K562 (cell line): Measurements from ENCODE around the gene NSUN6. TPM values are rescaled to one million over a fixed set of nuclear protein-coding genes. Genes with fewer than 3 reads are reported as not detected.

Experiments used
- ATAC-seq: fragments of 200-7000 bp; cut with Tn5 transposase; 3 replicates; pipeline ENCODE4 v1.9.1; 2020; ENCODE audit warnings: moderate library complexity
- BruUV-seq: library from RNA; stranded (reverse); fragments of 400-500 nt; replicated peaks from 2 replicates; lab custom pipeline; 2021; lab: Mats Ljungman, UMichigan
- CTCF ChIA-PET: fragments of 300-600 bp; formaldehyde crosslinking; extraction: SDS; loops from one replicate; lab custom pipeline; 2021; ENCODE audit warnings: low intra/inter-chr PET ratio; lab: Yijun Ruan, JAX
- POLR2A ChIA-PET: fragments of 300-600, 350-650 bp; sonication (Branson Sonifier 250); formaldehyde crosslinking; extraction: SDS; loops from one replicate; lab custom pipeline; 2021; ENCODE audit warnings: antibody characterized with exemption, inconsistent platforms; lab: Yijun Ruan, JAX
- DNase-seq, 4 experiments: peaks; one replicate each; pipeline versions ENCODE4 v3.0.0 to v3.0.0-alpha.2; 2011 to 2018; ENCODE audit warnings: low spot score in 3 of 4, mixed read lengths in 3 of 4; ENCODE audit errors: extremely low read depth in 1 of 4
- FAIRE-seq: peaks from 2 replicates; lab custom pipeline; 2011; peaks lifted over from hg19 to GRCh38; lab: Jason Lieb, UNC
- H2AFZ ChIP-seq: 2 replicates; pipeline ENCODE4 v1.6.0; 2011; ENCODE audit warnings: low read depth, low read length, control low read depth, inconsistent platforms
- H3K27ac ChIP-seq: fragments of 200-600 bp; 3 replicates; pipeline ENCODE4 v1.8.0; 2011; ENCODE audit warnings: low read depth, mild to moderate bottlenecking, control low read depth, inconsistent platforms, low read length, moderate library complexity, mixed read lengths; ENCODE audit errors: extremely low read depth
- H3K27me3 ChIP-seq, 2 experiments: fragments of 300-600 bp in 1 of 2; 2 replicates in 1 of 2; 3 replicates in 1 of 2; pipeline versions ENCODE4 v1.6.0 to v1.8.0; 2011; ENCODE audit warnings: inconsistent platforms in 2 of 2, low read length in 2 of 2, mild to moderate bottlenecking in 1 of 2, mixed read lengths in 1 of 2, moderate library complexity in 1 of 2; ENCODE audit not compliant: control insufficient read depth in 2 of 2, insufficient read depth in 2 of 2
- H3K36me3 ChIP-seq: fragments of 300-600 bp; 3 replicates; pipeline ENCODE4 v1.8.0; 2011; ENCODE audit warnings: mild to moderate bottlenecking, low read length, inconsistent platforms; ENCODE audit not compliant: control insufficient read depth, insufficient read depth
- H3K4me1 ChIP-seq, 2 experiments: fragments of 200-600 bp in 1 of 2; replicated peaks in 1 of 2; 2 replicates in 1 of 2; 3 replicates in 1 of 2; pipeline versions ENCODE4 v1.5.1 to v1.8.0; 2011; ENCODE audit warnings: inconsistent platforms in 2 of 2, low read length in 2 of 2, mild to moderate bottlenecking in 1 of 2, mixed read lengths in 1 of 2, moderate library complexity in 1 of 2; ENCODE audit not compliant: control insufficient read depth in 2 of 2, insufficient read depth in 2 of 2
- H3K4me2 ChIP-seq: 2 replicates; pipeline ENCODE4 v1.6.1; 2011; ENCODE audit warnings: low read length, control low read depth, inconsistent platforms, mixed read lengths; ENCODE audit not compliant: insufficient read depth
- H3K4me3 ChIP-seq: fragments of 200-600 bp; sonication (generic), shearing (Covaris generic); 2 replicates; pipeline ENCODE4 v1.5.1; 2016; ENCODE audit warnings: control low read depth, inconsistent platforms
- H3K79me2 ChIP-seq: fragments of 200-600 bp; 3 replicates; pipeline ENCODE4 v1.8.0; 2011; ENCODE audit warnings: low read length, inconsistent platforms; ENCODE audit not compliant: control insufficient read depth, insufficient read depth
- H3K9ac ChIP-seq, 2 experiments: 2 replicates each; pipeline versions ENCODE4 v1.6.0 to v1.6.1; 2011; ENCODE audit warnings: low read depth in 2 of 2, low read length in 2 of 2, control low read depth in 1 of 2, inconsistent platforms in 1 of 2, mild to moderate bottlenecking in 1 of 2, mixed read lengths in 1 of 2; ENCODE audit not compliant: insufficient read depth in 1 of 2
- H3K9me1 ChIP-seq: one replicate; pipeline ENCODE4 v1.6.0; 2011; ENCODE audit warnings: inconsistent platforms, mild to moderate bottlenecking, low read length, moderate library complexity; ENCODE audit not compliant: control insufficient read depth, insufficient read depth
- H3K9me3 ChIP-seq: replicated peaks from 2 replicates; pipeline ENCODE4 v1.5.1; 2011; ENCODE audit warnings: low read depth, low read length, inconsistent platforms; ENCODE audit not compliant: control insufficient read depth, insufficient read depth
- H4K20me1 ChIP-seq: replicated peaks from 2 replicates; pipeline ENCODE4 v1.6.1; 2011; ENCODE audit warnings: low read length, inconsistent platforms, mixed read lengths; ENCODE audit not compliant: control insufficient read depth, insufficient read depth
- CCNT2 ChIP-seq: IDR thresholded peaks from 2 replicates; pipeline ENCODE4 v1.6.1; 2011; ENCODE audit warnings: borderline replicate concordance, low read depth, mild to moderate bottlenecking, moderate library complexity, mixed read lengths, low read length; ENCODE audit not compliant: insufficient read length; ENCODE audit errors: extremely low read depth
- MYNN ChIP-seq, 2 experiments: sonication (generic); formaldehyde crosslinking in 1 of 2; IDR thresholded peaks; 2 replicates each; pipeline versions ENCODE4 v1.5.0 to v1.6.1; 2016 to 2020; ENCODE audit warnings: antibody characterized with exemption in 1 of 2, missing genetic modification reagents in 1 of 2
- NELFE ChIP-seq: IDR thresholded peaks from 2 replicates; pipeline ENCODE4 v1.6.1; 2011; ENCODE audit warnings: mild to moderate bottlenecking; ENCODE audit not compliant: insufficient read depth, insufficient read length
- TCFL5 ChIP-seq: fragments of 250-450 bp; sonication (Bioruptor Pico); conservative IDR thresholded peaks from 2 replicates; pipeline ENCODE4 v1.6.1; 2021; ENCODE audit warnings: mild to moderate bottlenecking, moderate library complexity, matching md5 sums
- TRIM24 ChIP-seq, 2 experiments: fragments of 450-650 bp; IDR thresholded peaks; 2 replicates each; pipeline ENCODE4 v1.6.1; 2016
- USF1 ChIP-seq: sonication (generic); formaldehyde crosslinking; IDR thresholded peaks from 2 replicates; pipeline ENCODE4 v1.9.0; 2022; ENCODE audit warnings: mild to moderate bottlenecking, missing genetic modification reagents
- XRCC5 ChIP-seq: fragments of 200-400 bp; formaldehyde crosslinking; IDR thresholded peaks from 2 replicates; pipeline ENCODE4 v1.6.1; 2017; ENCODE audit warnings: low read depth, mild to moderate bottlenecking, low read length
- ZBTB43 ChIP-seq: sonication (generic); formaldehyde crosslinking; IDR thresholded peaks from 2 replicates; pipeline ENCODE4 v1.8.0; 2023; ENCODE audit warnings: mild to moderate bottlenecking, missing genetic modification reagents
- ZNF609 ChIP-seq: sonication (generic); formaldehyde crosslinking; IDR thresholded peaks from 2 replicates; pipeline ENCODE4 v1.8.1; 2023; ENCODE audit warnings: missing genetic modification reagents, mild to moderate bottlenecking, borderline replicate concordance
- ZNF639 ChIP-seq, 2 experiments: fragments of 200-800 bp in 1 of 2; sonication (Bioruptor generic) in 1 of 2; sonication (generic) in 1 of 2; formaldehyde crosslinking in 1 of 2; IDR thresholded peaks in 1 of 2; conservative IDR thresholded peaks in 1 of 2; 2 replicates each; pipeline versions ENCODE4 v1.5.0 to v1.6.1; 2016 to 2020; ENCODE audit warnings: missing compliant biosample characterization in 1 of 2, missing genetic modification characterization in 1 of 2, missing genetic modification reagents in 1 of 2
- ZSCAN32 ChIP-seq: fragments of 450-650 bp; formaldehyde crosslinking; IDR thresholded peaks from 2 replicates; pipeline ENCODE4 v1.4.0; 2020; ENCODE audit warnings: mild to moderate bottlenecking, moderate library complexity
- WGBS: fragments of 100-300 bp; shearing (Covaris generic); methylation state at CpG from one replicate; pipeline ENCODE4 v1.1.6; 2016; ENCODE audit warnings: low coverage, mixed read lengths; ENCODE audit not compliant: insufficient coverage; ENCODE audit errors: missing lambda C conversion rate; 5-methylcytosine and 5-hydroxymethylcytosine counted together
- in situ Hi-C: fragments of 300-500 bp; cut with MboI; formaldehyde crosslinking; loops from 4 replicates; pipeline ENCODE4 v1.15.0; 2018; ENCODE audit warnings: inconsistent platforms, mixed read lengths
- intact Hi-C: fragments of 100-400 bp; cut with micrococcal nuclease; formaldehyde crosslinking; loops from 2 replicates; pipeline ENCODE4 v1.14.2; 2022
- polyA plus RNA-seq, 8 experiments: library from polyadenylated mRNA; depleted of rRNA in 4 of 8; stranded (reverse) in 5 of 8; unstranded in 3 of 8; fragments of >200 nt; fragmentation: Nextera tagmentation in 2 of 8; fragmentation: Illumina TruSeq in 1 of 8; extraction: Ambion mirVana in 2 of 8; extraction: Trizol in 1 of 8; gene quantifications; 2 replicates each; pipeline versions ENCODE4 v1.2.1 to v1.2.3, GENCODE V29; 2011 to 2014; ENCODE audit warnings: inconsistent platforms in 1 of 8, missing spikeins in 1 of 8
- total RNA-seq, 7 experiments: library from RNA; depleted of rRNA in 6 of 7; stranded (reverse); fragments of >200 nt in 6 of 7; fragmentation: Illumina TruSeq in 2 of 7; extraction: Trizol in 2 of 7; gene quantifications; 2 replicates each; pipeline versions ENCODE4 v1.2.1 to v1.2.3, GENCODE V29; 2011 to 2021; ENCODE audit warnings: low replicate concordance in 1 of 7

The NSUN6 gene
- total and polyA plus RNA-seq, 9 of the 15 experiments (the other 6 are each of a cell fraction or from before 2014, with no cell fraction given) = 12.5 to 33.1 (median 24.2) TPM

GRCh38 chr10:18685555-18685954 lies 34.2 kb upstream of the NSUN6 start:
- no peak for TF ChIP-seq USF1 (CRISPR knock-in tag)
- no peak for TF ChIP-seq TCFL5 (CRISPR knock-in tag)
- no peak for TF ChIP-seq ZNF609 (CRISPR knock-in tag)
- TF ChIP-seq ZBTB43 (CRISPR knock-in tag) = no peak
- no peak for TF ChIP-seq ZNF639 (CRISPR knock-in tag; conservative IDR thresholded peaks at IDR 0.05 in 1 of 2, IDR thresholded peaks at IDR 0.05 in 1 of 2)
- no peak for TF ChIP-seq XRCC5
- no peak for TF ChIP-seq MYNN (IDR thresholded peaks at IDR 0.05)
- TF ChIP-seq MYNN (CRISPR knock-in tag; IDR thresholded peaks at IDR 0.05) = no peak
- TF ChIP-seq CCNT2 = no peak
- no peak for TF ChIP-seq NELFE
- no peak for TF ChIP-seq TRIM24 (IDR thresholded peaks at IDR 0.05)
- TF ChIP-seq ZSCAN32 = no peak
- Histone ChIP-seq H3K4me3 (no peak overlapping the region), H3K4me2 (no peak overlapping the region), H3K9ac (no peak overlapping the region), H3K27me3 (peaks cover 0 to 5% of the 10 kb centered on the region in 2 experiments; a peak in 2 of 5 replicates), H3K36me3 (no peaks in the 10 kb centered on the region), H3K79me2 (no peaks in the 10 kb centered on the region), H3K9me1 (no peaks in the 10 kb centered on the region), H3K9me3 (no peaks in the 10 kb centered on the region), H3K4me1 (no peaks in the 10 kb centered on the region; a peak in 1 of 5 replicates), H4K20me1 (no peaks in the 10 kb centered on the region), H2AFZ (no peak overlapping the region), H3K27ac (no peak overlapping the region)
- no TSS peak for BruUV-seq
- ChIA-PET POLR2A (interaction anchor here (0.6 kb wide), 1 partner anchor 1138 kb away, joined by 3 read pairs; no protein-coding TSS in a partner anchor), CTCF (no interaction called here)
- intact Hi-C loops = no loop called here
- no peak for DNase-seq
- WGBS = 0% methylated on average over 7 of the region's 7 CpGs
- in situ Hi-C loops = no loop called here
- ATAC-seq = no peak
- FAIRE-seq = no peak
